ENCODE measurements around the gene KRTAP12-4. TPM values are rescaled to one million over a fixed set of nuclear protein-coding genes. Genes with fewer than 3 reads are reported as not detected.
A peak's percentile ranks its signal among the peaks of the same experiment; 100 is the strongest.
"Not testable (repeated sequence)": the region's sequence is repeated elsewhere in the genome, so short reads cannot be mapped to it uniquely, and the experiment has no call there.

KRTAP12-4 gene
- total RNA-seq, 4 donors from 2014 or later = not detected

DNA sequence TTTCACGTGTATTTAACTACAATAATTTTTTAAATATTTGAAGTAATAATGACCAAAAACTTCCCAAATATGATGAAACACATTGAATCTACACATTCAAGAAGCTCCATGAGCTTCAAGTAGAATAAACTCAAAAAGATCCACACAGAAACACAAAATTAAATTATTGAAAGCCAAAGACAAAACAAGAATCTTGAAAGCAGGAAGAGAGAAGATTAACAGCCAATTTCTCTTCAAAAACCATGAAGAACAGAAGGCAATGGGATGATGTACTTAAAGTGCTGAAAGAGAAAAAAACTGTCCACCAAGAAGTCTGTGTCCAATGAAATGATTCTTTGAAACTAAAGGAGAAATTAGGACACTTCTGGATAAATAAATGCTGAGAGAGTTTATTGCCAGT is 22.4 kb downstream of the KRTAP12-4 start:
- TF ChIP-seq, protein P1, sequence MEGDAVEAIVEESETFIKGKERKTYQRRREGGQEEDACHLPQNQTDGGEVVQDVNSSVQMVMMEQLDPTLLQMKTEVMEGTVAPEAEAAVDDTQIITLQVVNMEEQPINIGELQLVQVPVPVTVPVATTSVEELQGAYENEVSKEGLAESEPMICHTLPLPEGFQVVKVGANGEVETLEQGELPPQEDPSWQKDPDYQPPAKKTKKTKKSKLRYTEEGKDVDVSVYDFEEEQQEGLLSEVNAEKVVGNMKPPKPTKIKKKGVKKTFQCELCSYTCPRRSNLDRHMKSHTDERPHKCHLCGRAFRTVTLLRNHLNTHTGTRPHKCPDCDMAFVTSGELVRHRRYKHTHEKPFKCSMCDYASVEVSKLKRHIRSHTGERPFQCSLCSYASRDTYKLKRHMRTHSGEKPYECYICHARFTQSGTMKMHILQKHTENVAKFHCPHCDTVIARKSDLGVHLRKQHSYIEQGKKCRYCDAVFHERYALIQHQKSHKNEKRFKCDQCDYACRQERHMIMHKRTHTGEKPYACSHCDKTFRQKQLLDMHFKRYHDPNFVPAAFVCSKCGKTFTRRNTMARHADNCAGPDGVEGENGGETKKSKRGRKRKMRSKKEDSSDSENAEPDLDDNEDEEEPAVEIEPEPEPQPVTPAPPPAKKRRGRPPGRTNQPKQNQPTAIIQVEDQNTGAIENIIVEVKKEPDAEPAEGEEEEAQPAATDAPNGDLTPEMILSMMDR (IDR thresholded peaks at IDR 0.05) = no peak
- no peak for TF ChIP-seq EP300 (IDR thresholded peaks at IDR 0.05)
- TF ChIP-seq POLR2A (IDR thresholded peaks at IDR 0.05; ENCODE audit: low read depth) = no peak
- no peak for TF ChIP-seq POLR2AphosphoS5 (IDR thresholded peaks at IDR 0.05)
- peaks cover 0 to 29% (median 26%) of the 10 kb centered on the region in 4 donors for H3K9me3 ChIP-seq
- 89% methylated on average over 1 of the region's 1 CpG for WGBS
- no peaks in the 10 kb centered on the region for H3K4me1 ChIP-seq
- H3K27me3 ChIP-seq = peaks cover 0 to 38% (median 0%) of the 10 kb centered on the region in 4 donors
- no peak overlapping the region for H3K27ac ChIP-seq (replicated peaks in 1 of 4)
- H3K4me3 ChIP-seq = no peak overlapping the region
- intact Hi-C loops (cut with DNase I) = no loop called here
- DNase-seq (ENCODE audit: extremely low spot score) = no peak
- H3K36me3 ChIP-seq = no peaks in the 10 kb centered on the region

DNA sequence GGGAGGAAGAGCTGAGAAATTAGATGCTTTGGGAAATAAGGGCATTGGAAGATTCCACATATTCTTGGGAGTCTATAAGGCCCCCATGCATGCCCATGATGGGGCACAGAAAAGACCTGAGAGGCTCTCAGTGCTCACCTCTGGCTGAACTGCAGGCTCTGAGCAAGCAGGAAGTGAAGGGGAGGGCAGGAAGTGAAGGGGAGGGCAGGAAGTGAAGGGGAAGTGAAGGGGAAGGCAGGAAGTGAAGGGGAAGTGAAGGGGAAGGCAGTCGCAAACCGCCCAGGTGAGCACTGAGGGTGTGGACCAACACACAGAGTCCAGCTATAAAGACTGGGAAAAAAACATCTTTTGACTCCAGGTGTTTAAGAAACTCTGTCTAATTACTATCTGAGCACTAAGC is 24.0 kb downstream of the KRTAP12-4 start:
- Histone ChIP-seq H3K27me3 (peaks cover 0 to 43% (median 0%) of the 10 kb centered on the region in 4 donors), H3K4me1 (peaks cover 0 to 5% (median 0%) of the 10 kb centered on the region in 4 donors), H3K27ac (replicated peaks in 1 of 4) (no peak overlapping the region), H3K36me3 (no peaks in the 10 kb centered on the region), H3K4me3 (no peak overlapping the region), H3K9me3 (peaks cover 0 to 29% (median 26%) of the 10 kb centered on the region in 4 donors)
- TF ChIP-seq, protein P1 (IDR thresholded peaks at IDR 0.05) = no peak
- TF ChIP-seq POLR2AphosphoS5 (IDR thresholded peaks at IDR 0.05) = no peak
- TF ChIP-seq POLR2A (IDR thresholded peaks at IDR 0.05; ENCODE audit: low read depth) = no peak
- no peak for TF ChIP-seq EP300 (IDR thresholded peaks at IDR 0.05)
- WGBS = 91% methylated on average over 2 of the region's 2 CpGs
- peak; percentile 34 for DNase-seq (ENCODE audit: extremely low spot score)
- intact Hi-C loops (cut with DNase I) = no loop called here

- no peak overlapping the region for H3K4me3 ChIP-seq
- H3K4me1 ChIP-seq = peaks cover 0 to 5% (median 0%) of the 10 kb centered on the region in 4 donors
- peaks cover 0 to 37% (median 0%) of the 10 kb centered on the region in 4 donors for H3K27me3 ChIP-seq
- no peaks in the 10 kb centered on the region for H3K36me3 ChIP-seq
- H3K9me3 ChIP-seq = peaks cover 0 to 40% (median 36%) of the 10 kb centered on the region in 4 donors
- intact Hi-C loops (cut with DNase I) = no loop called here
- 66% methylated on average over 15 of the region's 18 CpGs for WGBS
- TF ChIP-seq POLR2A (IDR thresholded peaks at IDR 0.05; ENCODE audit: low read depth) (no peak), EP300 (IDR thresholded peaks at IDR 0.05) (no peak), POLR2AphosphoS5 (IDR thresholded peaks at IDR 0.05) (no peak)
- TF ChIP-seq, protein P1 (IDR thresholded peaks at IDR 0.05) = no peak
- H3K27ac ChIP-seq (replicated peaks in 1 of 4) = no peak overlapping the region
- no peak for DNase-seq (ENCODE audit: extremely low spot score)
Observed at GRCh38 chr21:44628707-44629391, 25.6 kb downstream of the KRTAP12-4 start.

- H3K36me3 ChIP-seq; DNase-seq (ENCODE audit: extremely low spot score); intact Hi-C loops (cut with DNase I); H3K27ac ChIP-seq (replicated peaks in 1 of 4); H3K4me3 ChIP-seq; H3K4me1 ChIP-seq: not testable (repeated sequence)
- 56% methylated on average over 10 of the region's 15 CpGs for WGBS
- peaks cover 0 to 37% (median 0%) of the 10 kb centered on the region in 4 donors for H3K27me3 ChIP-seq
- H3K9me3 ChIP-seq = peaks cover 0 to 44% (median 42%) of the 10 kb centered on the region in 4 donors
Observed at GRCh38 chr21:44627831-44628233, 26.6 kb downstream of the KRTAP12-4 start.

- H3K27ac ChIP-seq (replicated peaks in 1 of 4); intact Hi-C loops (cut with DNase I); DNase-seq (ENCODE audit: extremely low spot score); H3K4me3 ChIP-seq; H3K4me1 ChIP-seq; H3K36me3 ChIP-seq: not testable (repeated sequence)
- peaks cover 0 to 37% (median 0%) of the 10 kb centered on the region in 4 donors for H3K27me3 ChIP-seq
- 78% methylated on average over 15 of the region's 20 CpGs for WGBS
- H3K9me3 ChIP-seq = peaks cover 0 to 40% (median 38%) of the 10 kb centered on the region in 4 donors
Observed at GRCh38 chr21:44627181-44627822, 27.2 kb downstream of the KRTAP12-4 start.
